Stimulated activated CD4-positive, alpha-beta T cell treated with anti-CD3 and anti-CD28 coated beads, Interleukin-15, amount 100 ng/mL, for 1 hour (primary cell): ENCODE measurements around the gene TEDC2.

Experiments
- DNase-seq, 2 donors: peaks; one replicate each; pipeline ENCODE4 v3.0.0-alpha.2; 2020; ENCODE audit warnings: low read depth in 1 of 2, low spot score in 1 of 2

TEDC2 gene

GRCh38 chr16:2494616-2495015 is 34.7 kb downstream of the TEDC2 start:
- no peak for DNase-seq

- DNase-seq = no peak
Observed at GRCh38 chr16:2495041-2495440, 35.1 kb downstream of the TEDC2 start.

- no peak for DNase-seq
Observed at GRCh38 chr16:2496223-2497115, 36.6 kb downstream of the TEDC2 start.

GRCh38 chr16:2497116-2497630 is 37.3 kb downstream of the TEDC2 start:
- no peak for DNase-seq

- DNase-seq = no peak
Observed at GRCh38 chr16:2497695-2498484, 38.0 kb downstream of the TEDC2 start.

GRCh38 chr16:2498531-2499253 is 38.8 kb downstream of the TEDC2 start:
- no peak for DNase-seq

GRCh38 chr16:2499454-2499853 is 39.5 kb downstream of the TEDC2 start:
- no peak for DNase-seq

- no peak for DNase-seq
Observed at GRCh38 chr16:2499890-2500429, 40.1 kb downstream of the TEDC2 start.

GRCh38 chr16:2500430-2500917 is 40.6 kb downstream of the TEDC2 start:
- DNase-seq = no peak

GRCh38 chr16:2500918-2501750 is 41.2 kb downstream of the TEDC2 start:
- peak; percentile 54 to 77 for DNase-seq

GRCh38 chr16:2501946-2502895 is 42.3 kb downstream of the TEDC2 start:
- DNase-seq = no peak

GRCh38 chr16:2505695-2506094 is 45.8 kb downstream of the TEDC2 start:
- DNase-seq = no peak

GRCh38 chr16:2507052-2507659 is 47.2 kb downstream of the TEDC2 start:
- DNase-seq = no peak

GRCh38 chr16:2507665-2508064 is 47.8 kb downstream of the TEDC2 start:
- DNase-seq = no peak

GRCh38 chr16:2508722-2509400 is 49.0 kb downstream of the TEDC2 start:
- DNase-seq = no peak

- no peak for DNase-seq
Observed at GRCh38 chr16:2511128-2511800, 51.4 kb downstream of the TEDC2 start.

- DNase-seq = no peak
Observed at GRCh38 chr16:2511996-2512734, 52.3 kb downstream of the TEDC2 start.
